ENCODE results near the gene GCGR.

- TF ChIP-seq EZH2 (IDR thresholded peaks at IDR 0.05; ENCODE audit: borderline replicate concordance, low read depth, low read length, severe bottlenecking) (no peak), CTCF (IDR thresholded peaks at IDR 0.05; ENCODE audit: borderline replicate concordance, extremely low read depth, low read length, poor library complexity, severe bottlenecking) (no peak)
Measured at GRCh38 chr17:81794074-81794476, 9.9 kb upstream of the GCGR start.
